GM19397 (cell line): ENCODE measurements around the gene KLRC4.
"Not testable (repeated sequence)": the region's sequence is repeated elsewhere in the genome, so short reads cannot be mapped to it uniquely, and the experiment has no call there.

ENCODE experiments used
- ATAC-seq: cut with Tn5 transposase; IDR thresholded peaks from one replicate; pipeline ENCODE4 v1.9.1; 2021; ENCODE audit warnings: mild to moderate bottlenecking, moderate library complexity; ENCODE audit not compliant: unreplicated experiment

KLRC4 gene

GRCh38 chr12:10409392-10409791 lies at the start of gene KLRC4:
Gene KLRC4 (minus strand): TSS chr12:10409757. CDS start chr12:10409575, 182 bp downstream.
- ATAC-seq, result no peak

GRCh38 chr12:10457760-10458159 lies 48.2 kb upstream of the KLRC4 start:
- ATAC-seq, result no peak

- ATAC-seq, result no peak
Observed at GRCh38 chr12:10456856-10457255, 47.3 kb upstream of the KLRC4 start.

GRCh38 chr12:10455766-10456165 lies 46.2 kb upstream of the KLRC4 start:
- ATAC-seq, result no peak

- ATAC-seq, result no peak
Observed at GRCh38 chr12:10454531-10454930, 45.0 kb upstream of the KLRC4 start.

GRCh38 chr12:10453156-10453555 lies 43.6 kb upstream of the KLRC4 start, which contains the start of gene KLRC1:
Gene KLRC1 (minus strand): TSS chr12:10453377. CDS start chr12:10451156, 2,221 bp downstream.
- no peak for ATAC-seq

GRCh38 chr12:10448236-10448635 lies 38.7 kb upstream of the KLRC4 start:
- no peak for ATAC-seq

- not testable (repeated sequence) for ATAC-seq
Observed at GRCh38 chr12:10446052-10446451, 36.5 kb upstream of the KLRC4 start.

GRCh38 chr12:10441144-10441543 lies 31.6 kb upstream of the KLRC4 start:
- not testable (repeated sequence) for ATAC-seq

GRCh38 chr12:10439608-10440274 lies 30.2 kb upstream of the KLRC4 start:
- not testable (repeated sequence) for ATAC-seq

GRCh38 chr12:10437601-10438000 lies 28.0 kb upstream of the KLRC4 start:
- not testable (repeated sequence) for ATAC-seq

GRCh38 chr12:10435816-10436215 lies 26.3 kb upstream of the KLRC4 start, which contains the start of gene KLRC2:
Gene KLRC2 (minus strand): TSS chr12:10436010. CDS start chr12:10435986, 24 bp downstream.
- not testable (repeated sequence) for ATAC-seq

- ATAC-seq, result not testable (repeated sequence)
Observed at GRCh38 chr12:10430623-10431022, 21.1 kb upstream of the KLRC4 start.

GRCh38 chr12:10425938-10426337 lies 16.4 kb upstream of the KLRC4 start:
- ATAC-seq, result not testable (repeated sequence)

- not testable (repeated sequence) for ATAC-seq
Observed at GRCh38 chr12:10424260-10424899, 14.8 kb upstream of the KLRC4 start.

- not testable (repeated sequence) for ATAC-seq
Observed at GRCh38 chr12:10422159-10422558, 12.6 kb upstream of the KLRC4 start.

- not testable (repeated sequence) for ATAC-seq
Observed at GRCh38 chr12:10420334-10420733, 10.8 kb upstream of the KLRC4 start, which contains the start of gene KLRC3. Gene KLRC3 (minus strand): TSS chr12:10420595. CDS start chr12:10420550, 45 bp downstream.

GRCh38 chr12:10408842-10409241 lies 715 bp downstream of the KLRC4 start:
- no peak for ATAC-seq

- ATAC-seq, result no peak
Observed at GRCh38 chr12:10406725-10407124, 2.8 kb downstream of the KLRC4 start.

- ATAC-seq, result no peak
Observed at GRCh38 chr12:10405294-10405693, 4.3 kb downstream of the KLRC4 start.

GRCh38 chr12:10404798-10405197 lies 4.8 kb downstream of the KLRC4 start:
- no peak for ATAC-seq

- ATAC-seq, result no peak
Observed at GRCh38 chr12:10400829-10401228, 8.7 kb downstream of the KLRC4 start.
